ENCODE measurements around the gene CDH11.

CDH11 gene

DNA sequence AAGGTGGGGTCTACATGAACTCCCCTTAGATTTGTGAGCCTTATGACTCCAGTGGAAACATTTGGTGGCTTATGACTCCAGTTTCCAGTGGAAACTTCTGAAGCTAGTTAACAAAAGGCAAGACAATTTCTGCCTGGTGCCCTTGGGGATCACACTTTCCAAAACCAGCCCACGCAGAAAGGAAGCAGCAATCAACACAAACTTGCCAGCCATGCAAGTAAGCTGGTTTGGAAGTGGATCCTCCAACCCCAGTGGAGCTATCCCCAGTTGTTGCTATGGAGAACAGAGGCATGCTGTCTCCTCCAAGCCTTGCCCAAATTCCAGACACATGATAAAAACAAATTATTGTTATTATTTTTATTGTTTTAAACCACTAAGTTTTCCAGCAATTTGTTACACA lies 130.9 kb downstream of the CDH11 start:
- TF ChIP-seq, protein P1, sequence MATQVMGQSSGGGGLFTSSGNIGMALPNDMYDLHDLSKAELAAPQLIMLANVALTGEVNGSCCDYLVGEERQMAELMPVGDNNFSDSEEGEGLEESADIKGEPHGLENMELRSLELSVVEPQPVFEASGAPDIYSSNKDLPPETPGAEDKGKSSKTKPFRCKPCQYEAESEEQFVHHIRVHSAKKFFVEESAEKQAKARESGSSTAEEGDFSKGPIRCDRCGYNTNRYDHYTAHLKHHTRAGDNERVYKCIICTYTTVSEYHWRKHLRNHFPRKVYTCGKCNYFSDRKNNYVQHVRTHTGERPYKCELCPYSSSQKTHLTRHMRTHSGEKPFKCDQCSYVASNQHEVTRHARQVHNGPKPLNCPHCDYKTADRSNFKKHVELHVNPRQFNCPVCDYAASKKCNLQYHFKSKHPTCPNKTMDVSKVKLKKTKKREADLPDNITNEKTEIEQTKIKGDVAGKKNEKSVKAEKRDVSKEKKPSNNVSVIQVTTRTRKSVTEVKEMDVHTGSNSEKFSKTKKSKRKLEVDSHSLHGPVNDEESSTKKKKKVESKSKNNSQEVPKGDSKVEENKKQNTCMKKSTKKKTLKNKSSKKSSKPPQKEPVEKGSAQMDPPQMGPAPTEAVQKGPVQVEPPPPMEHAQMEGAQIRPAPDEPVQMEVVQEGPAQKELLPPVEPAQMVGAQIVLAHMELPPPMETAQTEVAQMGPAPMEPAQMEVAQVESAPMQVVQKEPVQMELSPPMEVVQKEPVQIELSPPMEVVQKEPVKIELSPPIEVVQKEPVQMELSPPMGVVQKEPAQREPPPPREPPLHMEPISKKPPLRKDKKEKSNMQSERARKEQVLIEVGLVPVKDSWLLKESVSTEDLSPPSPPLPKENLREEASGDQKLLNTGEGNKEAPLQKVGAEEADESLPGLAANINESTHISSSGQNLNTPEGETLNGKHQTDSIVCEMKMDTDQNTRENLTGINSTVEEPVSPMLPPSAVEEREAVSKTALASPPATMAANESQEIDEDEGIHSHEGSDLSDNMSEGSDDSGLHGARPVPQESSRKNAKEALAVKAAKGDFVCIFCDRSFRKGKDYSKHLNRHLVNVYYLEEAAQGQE (IDR thresholded peaks at IDR 0.05; ENCODE audit: low read depth): no peak
- TF ChIP-seq CREB1 (IDR thresholded peaks at IDR 0.05; ENCODE audit: low read depth): no peak
- TF ChIP-seq FOXM1 (IDR thresholded peaks at IDR 0.05; ENCODE audit: borderline replicate concordance, low read depth): no peak
- TF ChIP-seq YY1 (IDR thresholded peaks at IDR 0.05; ENCODE audit: low read depth): no peak
- TF ChIP-seq RAD21 (IDR thresholded peaks at IDR 0.05; ENCODE audit: low read depth): no peak

DNA sequence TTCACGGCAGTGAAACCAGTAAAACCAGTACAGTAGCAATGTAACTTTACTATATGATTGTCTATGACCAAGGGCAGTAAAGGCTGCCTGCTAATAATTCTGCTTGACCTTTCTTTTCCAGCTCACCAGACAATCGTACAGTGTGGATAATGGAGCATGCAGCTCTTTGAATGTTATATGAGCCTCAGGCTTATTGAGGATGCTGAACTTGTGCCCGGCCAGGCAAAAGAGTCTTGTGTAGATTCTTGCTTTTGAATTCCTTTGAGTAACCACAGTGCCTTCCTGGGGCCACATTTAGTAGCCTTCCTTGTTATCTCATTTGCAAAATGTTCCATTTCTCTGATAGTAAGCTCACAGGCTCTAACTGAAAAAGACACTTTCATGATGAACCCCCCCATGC lies 131.8 kb downstream of the CDH11 start:
- TF ChIP-seq NFIC (IDR thresholded peaks at IDR 0.05): no peak
- TF ChIP-seq FOXM1 (IDR thresholded peaks at IDR 0.05; ENCODE audit: borderline replicate concordance, low read depth): no peak
- no peak for TF ChIP-seq ZBTB7A (IDR thresholded peaks at IDR 0.05; ENCODE audit: low read depth)
- TF ChIP-seq RAD21 (IDR thresholded peaks at IDR 0.05; ENCODE audit: low read depth): no peak
- TF ChIP-seq, protein P2, sequence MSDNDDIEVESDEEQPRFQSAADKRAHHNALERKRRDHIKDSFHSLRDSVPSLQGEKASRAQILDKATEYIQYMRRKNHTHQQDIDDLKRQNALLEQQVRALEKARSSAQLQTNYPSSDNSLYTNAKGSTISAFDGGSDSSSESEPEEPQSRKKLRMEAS (IDR thresholded peaks at IDR 0.05): no peak
- no peak for TF ChIP-seq TAF1 (IDR thresholded peaks at IDR 0.05; ENCODE audit: low read depth)
- no peak for TF ChIP-seq TEAD4 (IDR thresholded peaks at IDR 0.05)
- TF ChIP-seq, protein P3, sequence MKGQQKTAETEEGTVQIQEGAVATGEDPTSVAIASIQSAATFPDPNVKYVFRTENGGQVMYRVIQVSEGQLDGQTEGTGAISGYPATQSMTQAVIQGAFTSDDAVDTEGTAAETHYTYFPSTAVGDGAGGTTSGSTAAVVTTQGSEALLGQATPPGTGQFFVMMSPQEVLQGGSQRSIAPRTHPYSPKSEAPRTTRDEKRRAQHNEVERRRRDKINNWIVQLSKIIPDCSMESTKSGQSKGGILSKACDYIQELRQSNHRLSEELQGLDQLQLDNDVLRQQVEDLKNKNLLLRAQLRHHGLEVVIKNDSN (IDR thresholded peaks at IDR 0.05): no peak

DNA sequence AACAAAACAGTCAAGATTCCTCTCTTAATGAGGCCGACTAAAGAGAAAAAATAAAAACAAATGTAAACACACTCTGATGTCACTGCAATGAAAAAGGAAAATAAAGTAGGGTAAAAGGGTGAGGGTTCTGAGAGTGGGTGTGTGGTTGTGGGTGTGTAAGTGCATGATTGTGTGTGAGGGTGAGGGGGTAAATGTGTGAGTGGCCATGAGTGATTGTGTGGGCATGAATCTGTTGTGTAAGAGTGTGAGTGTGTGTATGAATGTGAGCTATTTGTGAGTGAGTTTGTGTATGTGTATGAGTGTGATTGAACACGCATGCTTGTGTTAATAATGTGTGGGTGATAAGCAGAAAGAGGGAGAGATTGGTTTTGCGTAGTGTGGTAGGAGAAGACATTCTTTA lies 132.8 kb downstream of the CDH11 start:
- TF ChIP-seq, protein P1 (IDR thresholded peaks at IDR 0.05; ENCODE audit: low read depth): no peak
- no peak for TF ChIP-seq TCF12 (IDR thresholded peaks at IDR 0.05; ENCODE audit: low read depth)
- no peak for TF ChIP-seq NFIC (IDR thresholded peaks at IDR 0.05)
- no peak for TF ChIP-seq EGR1 (IDR thresholded peaks at IDR 0.05)
- no peak for TF ChIP-seq TEAD4 (IDR thresholded peaks at IDR 0.05)
- TF ChIP-seq, protein P2 (IDR thresholded peaks at IDR 0.05): no peak
- TF ChIP-seq RAD21 (IDR thresholded peaks at IDR 0.05; ENCODE audit: low read depth): no peak
- TF ChIP-seq EP300 (IDR thresholded peaks at IDR 0.05; ENCODE audit: borderline replicate concordance): no peak
- no peak for TF ChIP-seq ZBTB7A (IDR thresholded peaks at IDR 0.05; ENCODE audit: low read depth)

DNA sequence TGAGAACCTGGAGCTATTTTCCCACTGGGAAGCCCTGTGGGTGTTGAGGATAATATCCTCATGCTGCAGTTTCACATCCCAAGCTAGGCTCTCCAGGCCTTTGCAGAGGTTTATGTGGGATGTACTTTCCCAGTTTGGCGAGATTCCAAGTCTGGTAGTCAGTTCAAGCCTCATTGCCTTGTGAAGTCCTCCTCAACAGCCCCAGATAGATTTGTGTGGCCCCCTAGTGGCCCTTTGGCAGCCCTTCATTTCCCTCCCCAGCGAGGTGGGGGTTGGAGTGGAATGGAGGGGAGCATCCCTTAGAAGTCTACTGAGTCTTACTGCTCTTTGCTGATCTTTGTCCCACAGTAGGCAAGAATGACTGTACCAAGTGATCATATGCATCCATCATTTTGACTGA lies 137.9 kb downstream of the CDH11 start:
- TF ChIP-seq, protein P3 (IDR thresholded peaks at IDR 0.05): no peak
- no peak for TF ChIP-seq TAF1 (IDR thresholded peaks at IDR 0.05; ENCODE audit: low read depth)
- TF ChIP-seq, protein P1 (IDR thresholded peaks at IDR 0.05; ENCODE audit: low read depth): no peak
- TF ChIP-seq ZBTB7A (IDR thresholded peaks at IDR 0.05; ENCODE audit: low read depth): no peak
- no peak for TF ChIP-seq TEAD4 (IDR thresholded peaks at IDR 0.05)
- no peak for TF ChIP-seq NFIC (IDR thresholded peaks at IDR 0.05)
- no peak for TF ChIP-seq RAD21 (IDR thresholded peaks at IDR 0.05; ENCODE audit: low read depth)
- TF ChIP-seq TCF12 (IDR thresholded peaks at IDR 0.05; ENCODE audit: low read depth): no peak
- no peak for TF ChIP-seq EGR1 (IDR thresholded peaks at IDR 0.05)
- TF ChIP-seq FOXM1 (IDR thresholded peaks at IDR 0.05; ENCODE audit: borderline replicate concordance, low read depth): no peak
- TF ChIP-seq CREB1 (IDR thresholded peaks at IDR 0.05; ENCODE audit: low read depth): no peak
- no peak for TF ChIP-seq YY1 (IDR thresholded peaks at IDR 0.05; ENCODE audit: low read depth)

DNA sequence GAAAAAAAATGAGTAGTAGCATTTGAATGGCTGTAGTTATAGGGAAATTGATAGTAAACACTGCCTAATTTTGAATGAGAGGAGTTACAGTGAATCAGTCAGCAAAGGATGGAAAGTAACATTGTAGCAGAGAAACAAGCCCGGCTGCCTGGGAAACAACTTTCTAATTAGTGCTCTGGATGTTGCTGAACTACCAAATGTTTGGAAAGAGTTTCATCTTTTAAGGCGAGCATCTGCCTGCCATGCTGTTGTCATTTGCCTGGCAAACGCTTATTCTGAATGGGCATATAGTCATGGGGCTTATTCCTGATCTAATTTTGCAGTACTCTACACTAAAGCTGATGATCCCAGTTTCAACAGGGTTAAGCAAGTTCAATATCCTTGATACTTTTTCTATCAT lies 138.6 kb downstream of the CDH11 start:
- TF ChIP-seq EGR1 (IDR thresholded peaks at IDR 0.05): no peak
- no peak for TF ChIP-seq ZBTB7A (IDR thresholded peaks at IDR 0.05; ENCODE audit: low read depth)
- TF ChIP-seq, protein P1 (IDR thresholded peaks at IDR 0.05; ENCODE audit: low read depth): no peak
- TF ChIP-seq RAD21 (IDR thresholded peaks at IDR 0.05; ENCODE audit: low read depth): no peak

All from Ishikawa (cell line).